GM19035 (cell line): Measurements from ENCODE around the gene GPC5.

Experiments used
- ATAC-seq: cut with Tn5 transposase; IDR thresholded peaks from one replicate; pipeline ENCODE4 v1.9.1; 2021; ENCODE audit not compliant: unreplicated experiment

The GPC5 gene

GRCh38 chr13:91534996-91535395 is 136.6 kb downstream of the GPC5 start:
- no peak for ATAC-seq

- ATAC-seq, result no peak
Measured at GRCh38 chr13:91537376-91537775, 139.0 kb downstream of the GPC5 start.

- ATAC-seq, result no peak
Measured at GRCh38 chr13:91539286-91540157, 141.1 kb downstream of the GPC5 start.

GRCh38 chr13:91540158-91540736 is 141.8 kb downstream of the GPC5 start:
- no peak for ATAC-seq

- no peak for ATAC-seq
Measured at GRCh38 chr13:91544723-91545122, 146.3 kb downstream of the GPC5 start.

GRCh38 chr13:91546900-91547299 is 148.5 kb downstream of the GPC5 start:
- no peak for ATAC-seq

- ATAC-seq, result no peak
Measured at GRCh38 chr13:91553584-91553983, 155.2 kb downstream of the GPC5 start.

GRCh38 chr13:91554101-91554500 is 155.7 kb downstream of the GPC5 start:
- ATAC-seq, result no peak

- ATAC-seq, result no peak
Measured at GRCh38 chr13:91557328-91558090, 159.1 kb downstream of the GPC5 start.

- ATAC-seq, result no peak
Measured at GRCh38 chr13:91563799-91564198, 165.4 kb downstream of the GPC5 start.

GRCh38 chr13:91564396-91564795 is 166.0 kb downstream of the GPC5 start:
- no peak for ATAC-seq

GRCh38 chr13:91565296-91565695 is 166.9 kb downstream of the GPC5 start:
- no peak for ATAC-seq

GRCh38 chr13:91567485-91568207 is 169.2 kb downstream of the GPC5 start:
- no peak for ATAC-seq

GRCh38 chr13:91571681-91572080 is 173.3 kb downstream of the GPC5 start:
- ATAC-seq, result no peak

- ATAC-seq, result no peak
Measured at GRCh38 chr13:91572439-91572838, 174.0 kb downstream of the GPC5 start.

- no peak for ATAC-seq
Measured at GRCh38 chr13:91572944-91573598, 174.7 kb downstream of the GPC5 start.

- no peak for ATAC-seq
Measured at GRCh38 chr13:91574766-91575165, 176.3 kb downstream of the GPC5 start.

GRCh38 chr13:91576590-91576989 is 178.2 kb downstream of the GPC5 start:
- no peak for ATAC-seq

GRCh38 chr13:91579320-91579719 is 180.9 kb downstream of the GPC5 start:
- no peak for ATAC-seq

- ATAC-seq, result no peak
Measured at GRCh38 chr13:91580749-91581148, 182.3 kb downstream of the GPC5 start.

- ATAC-seq, result no peak
Measured at GRCh38 chr13:91586609-91587008, 188.2 kb downstream of the GPC5 start.
